Activated gamma-delta T cell treated with Interleukin-2 at 50 U/mL for 16 hours (primary cell): ENCODE results near the gene RASSF10.

Source experiments
- DNase-seq: peaks from one replicate; pipeline ENCODE4 v3.0.0-alpha.2; 2020

Gene RASSF10

GRCh38 chr11:13008625-13009475 is at the start of gene RASSF10:
RASSF10 (plus strand) TSS chr11:13009316; CDS start chr11:13009577, 261 bp downstream.
- DNase-seq: no peak

- DNase-seq: no peak
Observed at GRCh38 chr11:12961615-12962014, 47.5 kb upstream of the RASSF10 start.

- no peak for DNase-seq
Observed at GRCh38 chr11:12962306-12962705, 46.8 kb upstream of the RASSF10 start.

DNA sequence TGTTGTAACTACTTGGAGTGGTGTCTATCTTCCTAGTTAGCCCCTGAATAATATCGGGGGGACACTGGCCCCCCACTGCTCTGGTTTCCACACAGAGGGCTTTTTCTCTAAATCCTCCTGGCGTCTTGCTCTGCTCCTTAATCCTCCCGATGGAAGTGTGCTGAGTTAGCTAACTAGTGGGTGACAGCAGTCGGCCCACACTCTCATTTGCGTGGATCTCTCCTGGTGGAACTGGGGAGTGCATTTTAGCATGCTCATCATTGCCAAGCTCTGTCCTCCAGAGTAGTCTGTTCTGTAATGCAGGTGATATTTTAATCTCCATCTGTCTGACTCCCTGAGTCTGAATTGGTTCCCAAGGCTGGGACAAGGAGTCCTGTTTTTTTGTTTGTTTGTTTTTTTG is 46.1 kb upstream of the RASSF10 start:
- no peak for DNase-seq

- DNase-seq: peak; percentile 51
Observed at GRCh38 chr11:12963792-12964536, 45.2 kb upstream of the RASSF10 start.

- no peak for DNase-seq
Observed at GRCh38 chr11:12964650-12965049, 44.5 kb upstream of the RASSF10 start.

- DNase-seq: no peak
Observed at GRCh38 chr11:12966002-12966401, 43.1 kb upstream of the RASSF10 start.

- no peak for DNase-seq
Observed at GRCh38 chr11:12968101-12968500, 41.0 kb upstream of the RASSF10 start.

GRCh38 chr11:12968826-12969225 is 40.3 kb upstream of the RASSF10 start:
- DNase-seq: no peak

DNA sequence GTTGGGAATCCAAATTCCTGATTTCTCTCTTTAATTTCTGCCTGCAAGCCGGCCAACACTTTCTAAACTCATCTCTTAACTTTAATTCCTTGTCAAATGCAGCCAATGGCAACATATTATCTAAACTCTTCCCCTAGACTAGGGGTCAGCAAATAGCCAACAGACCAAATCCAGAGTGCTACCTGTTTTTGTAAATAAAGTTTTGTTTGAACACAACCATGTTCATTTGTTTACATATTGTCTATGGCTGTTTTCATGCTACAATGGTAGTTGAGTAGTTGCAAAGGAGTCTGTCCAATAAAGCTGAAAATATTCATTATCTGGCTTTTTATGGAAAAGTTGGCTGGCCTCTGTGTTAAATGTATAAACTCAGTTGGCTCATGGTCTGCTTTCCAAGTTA is 37.2 kb upstream of the RASSF10 start:
- no peak for DNase-seq

DNA sequence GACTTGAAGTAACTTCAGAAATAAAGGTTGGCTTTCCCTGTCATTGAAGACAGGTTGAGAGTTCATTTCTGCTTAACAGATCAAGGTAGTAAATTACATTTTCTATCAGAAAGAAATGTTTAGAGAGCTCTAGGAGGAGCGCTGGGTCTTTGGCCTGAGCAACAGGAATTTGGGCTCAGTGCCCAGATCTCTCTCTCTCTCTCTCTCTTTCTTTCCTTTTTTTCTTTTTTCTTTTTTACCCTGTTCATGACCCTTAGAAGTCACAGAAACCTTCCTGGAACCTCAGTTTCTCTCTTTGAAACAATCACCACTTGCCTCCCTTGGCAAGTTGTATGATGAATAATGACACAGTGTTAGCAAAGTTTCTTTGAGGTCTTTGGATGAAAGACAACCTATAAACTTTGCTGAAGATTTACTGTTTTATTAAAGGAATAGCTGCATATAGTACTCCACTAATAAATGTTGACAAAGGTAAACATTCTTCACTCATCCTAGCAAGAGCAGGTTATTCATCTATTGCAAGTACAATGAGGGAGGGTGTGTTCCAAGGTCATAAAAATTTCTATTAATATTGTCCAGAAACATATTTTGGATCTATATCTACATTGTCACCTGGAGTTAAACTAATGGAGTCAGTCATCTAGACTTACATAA is 35.5 kb upstream of the RASSF10 start:
- no peak for DNase-seq

GRCh38 chr11:12975195-12975594 is 33.9 kb upstream of the RASSF10 start:
- no peak for DNase-seq

- no peak for DNase-seq
Observed at GRCh38 chr11:12979928-12980689, 29.0 kb upstream of the RASSF10 start.

GRCh38 chr11:12981676-12982522 is 27.2 kb upstream of the RASSF10 start:
- no peak for DNase-seq

DNA sequence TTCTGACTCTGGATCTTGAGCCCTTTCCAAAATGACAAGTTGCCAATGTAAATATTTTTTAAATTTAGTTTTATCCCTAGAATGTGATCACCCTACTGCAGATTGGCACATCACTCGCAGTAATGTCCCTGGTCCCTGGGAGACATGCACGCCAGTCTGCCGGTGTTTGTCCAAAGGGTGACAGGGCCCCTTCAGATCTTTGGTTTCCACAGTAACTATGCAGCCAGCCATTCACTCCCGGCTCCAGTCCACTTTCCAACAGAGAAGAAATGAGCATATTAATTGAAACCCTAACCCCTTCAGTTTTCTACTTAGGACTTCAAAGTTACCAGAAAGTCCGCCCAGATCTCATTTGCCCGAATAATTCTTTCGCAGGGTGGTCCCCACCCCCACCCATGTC is 25.8 kb upstream of the RASSF10 start:
- no peak for DNase-seq

- DNase-seq: no peak
Observed at GRCh38 chr11:12986194-12986898, 22.8 kb upstream of the RASSF10 start.

- no peak for DNase-seq
Observed at GRCh38 chr11:12989428-12990161, 19.5 kb upstream of the RASSF10 start.

DNA sequence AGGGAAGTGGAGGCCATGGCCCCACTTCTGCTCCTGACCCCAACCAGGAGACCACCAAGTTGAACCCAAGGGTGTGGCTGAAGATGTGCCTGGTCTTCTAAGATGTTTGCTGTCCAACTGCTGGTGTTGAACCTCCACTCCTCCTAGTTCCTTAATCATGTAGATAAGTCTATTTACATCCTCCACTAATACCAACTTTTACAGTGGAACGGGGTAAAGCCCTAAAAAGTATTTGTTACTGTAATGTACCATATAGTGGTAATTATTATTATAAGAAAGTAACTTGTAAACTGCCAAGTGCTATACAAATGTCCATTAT is 19.0 kb upstream of the RASSF10 start:
- no peak for DNase-seq

DNA sequence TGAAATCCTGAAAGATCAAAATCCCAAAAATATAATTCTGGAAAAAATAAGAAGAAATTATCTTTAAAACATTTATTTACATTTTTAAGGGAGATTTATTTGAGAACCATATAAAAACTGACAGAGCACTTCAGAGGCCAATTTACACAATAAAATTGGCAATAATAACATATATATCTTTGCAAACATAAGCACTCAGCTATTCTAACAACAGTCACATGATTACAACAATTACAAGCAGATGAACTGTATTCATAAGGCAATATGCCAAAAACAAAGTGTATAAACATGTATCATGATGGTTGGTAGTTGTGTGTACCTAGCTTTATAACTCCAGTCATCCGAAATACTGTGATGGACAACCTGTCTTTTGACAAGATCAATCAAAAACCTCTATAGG is 17.7 kb upstream of the RASSF10 start:
- no peak for DNase-seq

DNA sequence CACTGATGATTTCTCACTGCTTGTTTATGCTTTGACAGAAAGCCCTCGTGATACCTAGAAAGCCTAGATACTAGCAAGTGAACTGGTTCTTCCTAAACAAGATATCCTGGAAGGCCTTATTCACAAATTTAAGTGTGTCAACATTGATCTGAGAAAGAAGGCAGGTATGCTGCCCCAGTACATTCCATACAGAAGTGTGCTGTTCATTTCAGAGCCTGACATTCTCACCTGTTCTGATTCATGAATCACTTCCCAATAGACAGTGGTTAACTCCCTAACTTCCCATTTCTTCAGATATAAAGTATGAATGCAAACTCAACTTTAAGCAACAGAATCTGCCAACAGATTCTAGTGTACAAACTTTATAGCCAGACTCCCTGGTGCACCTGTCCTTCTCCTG is 15.5 kb upstream of the RASSF10 start:
- no peak for DNase-seq

DNA sequence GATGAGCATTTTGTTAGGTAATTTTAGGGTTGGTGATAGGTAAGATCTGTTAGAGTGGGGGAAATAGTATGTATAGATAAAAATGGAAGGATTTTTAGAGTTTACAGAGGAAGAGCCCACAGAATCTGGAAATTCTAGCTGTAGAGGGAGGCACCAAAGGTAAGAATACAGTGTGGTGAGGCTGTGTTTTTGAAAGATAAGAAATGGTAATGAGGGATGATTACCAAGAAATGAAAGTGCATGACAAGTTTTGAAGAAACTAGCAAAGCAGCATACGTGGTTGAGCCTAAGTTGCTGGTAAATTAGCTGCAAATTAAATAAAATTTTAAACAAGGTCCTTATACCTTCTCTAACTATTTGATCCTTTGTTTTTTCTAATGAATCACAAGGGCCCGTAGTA is 14.6 kb upstream of the RASSF10 start:
- no peak for DNase-seq
